K562 (cell line): ENCODE measurements around the gene AP2A2.

Experiments used
- CTBP1 ChIP-seq: fragments of 450-650 bp; IDR thresholded peaks from 2 replicates; pipeline ENCODE4 v1.6.1; 2016; ENCODE audit warnings: borderline replicate concordance
- FOXA3 ChIP-seq, 2 experiments: fragments of 450-650 bp in 1 of 2; sonication (generic) in 1 of 2; formaldehyde crosslinking; IDR thresholded peaks in 1 of 2; conservative IDR thresholded peaks in 1 of 2; 2 replicates each; pipeline versions ENCODE4 v1.4.0 to v1.8.0; 2020 to 2022; ENCODE audit warnings: mild to moderate bottlenecking in 2 of 2, missing genetic modification reagents in 1 of 2
- GTF2F1 ChIP-seq: IDR thresholded peaks from 2 replicates; pipeline ENCODE4 v1.6.1; 2011; ENCODE audit warnings: low read depth, low read length, improper control_type of control experiment
- HNRNPK ChIP-seq: fragments of 200-400 bp; formaldehyde crosslinking; IDR thresholded peaks from one replicate; pipeline ENCODE4 v1.6.1; 2018; ENCODE audit warnings: mild to moderate bottlenecking, low read depth, low read length; ENCODE audit not compliant: poor library complexity, severe bottlenecking
- IRF2 ChIP-seq: sonication (generic); formaldehyde crosslinking; IDR thresholded peaks from 2 replicates; pipeline ENCODE4 v1.8.1; 2022; ENCODE audit warnings: mild to moderate bottlenecking, missing genetic modification reagents
- MEIS2 ChIP-seq: fragments of 450-650 bp; IDR thresholded peaks from 2 replicates; pipeline ENCODE4 v1.6.1; 2014; ENCODE audit warnings: mild to moderate bottlenecking; ENCODE audit not compliant: partially characterized antibody
- NFE2L1 ChIP-seq: fragments of 450-650 bp; IDR thresholded peaks from 2 replicates; pipeline ENCODE4 v1.6.1; 2016; ENCODE audit warnings: missing genetic modification characterization, low read depth, mild to moderate bottlenecking, missing compliant biosample characterization, moderate library complexity, borderline replicate concordance
- PHF8 ChIP-seq: fragments of 200-600 bp; sonication (generic); IDR thresholded peaks from 2 replicates; pipeline ENCODE4 v1.6.1; 2012; ENCODE audit warnings: mixed run types, mild to moderate bottlenecking, inconsistent platforms, low read length, moderate library complexity, borderline replicate concordance
- RBM22 ChIP-seq: fragments of 200-400 bp; formaldehyde crosslinking; IDR thresholded peaks from 2 replicates; pipeline ENCODE4 v1.6.1; 2018; ENCODE audit warnings: low read length, low read depth; ENCODE audit not compliant: poor library complexity, severe bottlenecking
- SIN3A ChIP-seq, 2 experiments: fragments of 150-350 bp in 1 of 2; IDR thresholded peaks; 2 replicates each; pipeline ENCODE4 v1.6.1; 2011 to 2016; ENCODE audit warnings: borderline replicate concordance in 2 of 2, low read depth in 2 of 2, low read length in 2 of 2, mild to moderate bottlenecking in 2 of 2, moderate library complexity in 2 of 2; ENCODE audit not compliant: control insufficient read depth in 1 of 2
- TF ChIP-seq, protein P1 (sequence below): sonication (generic); formaldehyde crosslinking; IDR thresholded peaks from 2 replicates; pipeline ENCODE4 v1.5.0; 2020; ENCODE audit warnings: missing genetic modification reagents

DNA sequence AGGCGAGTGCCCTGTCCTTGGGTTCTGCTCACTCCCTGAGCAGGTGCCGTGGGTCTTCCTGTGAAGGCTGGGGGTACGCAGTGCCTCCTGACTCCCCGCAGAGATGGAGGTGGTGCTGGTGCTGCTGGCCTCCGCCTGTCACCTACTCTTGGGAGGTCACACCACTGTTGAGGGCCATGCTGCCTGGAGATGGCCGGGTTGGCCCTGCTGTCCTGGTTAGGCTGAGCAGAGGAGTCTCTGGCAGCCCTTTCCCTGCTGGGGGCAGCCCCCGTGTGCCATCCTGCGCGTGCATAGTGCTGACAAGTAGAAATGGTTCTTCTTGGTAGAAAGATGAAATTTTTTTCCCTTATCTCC, 61.3 kb downstream of the AP2A2 start:
- TF ChIP-seq HNRNPK: no peak
- TF ChIP-seq, protein P1, sequence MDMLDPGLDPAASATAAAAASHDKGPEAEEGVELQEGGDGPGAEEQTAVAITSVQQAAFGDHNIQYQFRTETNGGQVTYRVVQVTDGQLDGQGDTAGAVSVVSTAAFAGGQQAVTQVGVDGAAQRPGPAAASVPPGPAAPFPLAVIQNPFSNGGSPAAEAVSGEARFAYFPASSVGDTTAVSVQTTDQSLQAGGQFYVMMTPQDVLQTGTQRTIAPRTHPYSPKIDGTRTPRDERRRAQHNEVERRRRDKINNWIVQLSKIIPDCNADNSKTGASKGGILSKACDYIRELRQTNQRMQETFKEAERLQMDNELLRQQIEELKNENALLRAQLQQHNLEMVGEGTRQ (CRISPR knock-in tag): no peak
- no peak for TF ChIP-seq NFE2L1 (tag)
- no peak for TF ChIP-seq SIN3A (IDR thresholded peaks at IDR 0.05; ENCODE audit: borderline replicate concordance in 2 of 2, control insufficient read depth in 1 of 2, low read depth in 2 of 2, low read length in 2 of 2)
- no peak for TF ChIP-seq GTF2F1
- no peak for TF ChIP-seq MEIS2
- TF ChIP-seq RBM22: no peak
- no peak for TF ChIP-seq IRF2 (CRISPR knock-in tag)
- no peak for TF ChIP-seq PHF8
- TF ChIP-seq CTBP1: no peak
- no peak for TF ChIP-seq FOXA3 (CRISPR knock-in tag; conservative IDR thresholded peaks at IDR 0.05 in 1 of 2, IDR thresholded peaks at IDR 0.05 in 1 of 2)
